ENCODE data around the gene NAGPA. TPM values are rescaled to one million over a fixed set of nuclear protein-coding genes. Genes with fewer than 3 reads are reported as not detected.

Gene NAGPA
- polyA plus RNA-seq, 1 of the 3 experiments (the other 2 are of a cell fraction) = 16.5 TPM

DNA sequence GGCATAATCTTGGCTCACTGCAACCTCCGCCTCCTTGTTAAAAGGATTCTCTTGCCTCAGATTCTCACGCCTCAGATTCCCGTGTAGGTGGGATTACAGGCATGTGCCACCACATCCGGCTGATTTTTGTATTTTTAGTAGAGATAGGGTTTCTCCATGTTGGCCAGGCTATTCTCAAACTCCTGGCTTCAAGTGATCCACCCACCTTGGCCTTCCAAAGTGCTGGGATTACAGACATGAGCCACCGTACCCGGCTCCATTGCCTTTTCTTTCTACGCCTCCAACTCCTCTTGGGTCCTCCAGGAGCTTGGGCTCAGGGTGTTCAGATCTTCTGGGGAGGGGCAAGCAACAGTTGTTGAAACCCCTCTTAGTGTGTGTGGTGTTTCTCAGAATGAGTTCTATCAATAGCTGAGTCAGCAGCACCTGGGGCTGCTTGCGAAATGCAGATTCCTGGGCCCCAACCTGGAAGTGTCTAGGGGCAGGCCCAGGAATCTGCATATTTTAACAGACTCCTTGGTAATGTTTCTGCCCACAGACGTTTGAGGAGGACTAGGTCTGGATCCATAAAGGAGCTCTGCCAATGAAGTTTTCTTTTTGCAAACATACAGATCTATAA, 44.2 kb downstream of the NAGPA start:
- Histone ChIP-seq H3K9me2 (no peaks in the 10 kb centered on the region), H3F3A (replicated peaks; ENCODE audit: insufficient read depth) (no peaks in the 10 kb centered on the region), H3K27ac (ENCODE audit: low read depth in 2 of 2, low read length in 1 of 2) (no peak overlapping the region), H3K4me1 (ENCODE audit: control insufficient read depth in 1 of 2, insufficient read depth in 2 of 2, low read depth in 1 of 2, low read length in 1 of 2) (peaks cover 0 to 5% of the 10 kb centered on the region in 2 experiments; a peak in 1 of 4 replicates), H3K36me3 (replicated peaks in 1 of 2; ENCODE audit: control insufficient read depth in 1 of 2, insufficient read depth in 2 of 2, low read length in 1 of 2) (no peaks in the 10 kb centered on the region), H3K4me2 (no peak overlapping the region), H2AFZ (ENCODE audit: low read depth) (no peak overlapping the region), H4K20me1 (ENCODE audit: insufficient read depth) (no peaks in the 10 kb centered on the region), H3K4me3 (ENCODE audit: low read depth in 2 of 2, low read length in 1 of 2) (no peak overlapping the region), H3K79me2 (ENCODE audit: insufficient read depth) (no peaks in the 10 kb centered on the region), H3K9me3 (no peaks in the 10 kb centered on the region), H3K9ac (no peak overlapping the region), H3K27me3 (ENCODE audit: insufficient read depth) (peaks cover 22% of the 10 kb centered on the region)
- CTCF ChIA-PET = no interaction called here
- TF ChIP-seq EZH2phosphoT487 (IDR thresholded peaks at IDR 0.05; ENCODE audit: borderline replicate concordance, low read depth) (no peak), CHD2 (IDR thresholded peaks at IDR 0.05; ENCODE audit: low read length, partially characterized antibody) (no peak), SMC3 (IDR thresholded peaks at IDR 0.05; ENCODE audit: low read depth, low read length) (no peak), IRF3 (IDR thresholded peaks at IDR 0.05; ENCODE audit: low read depth, low read length) (no peak), RAD21 (IDR thresholded peaks at IDR 0.05; ENCODE audit: low read length) (no peak), YY1 (IDR thresholded peaks at IDR 0.05; ENCODE audit: low read depth) (no peak), ZBTB33 (IDR thresholded peaks at IDR 0.05; ENCODE audit: borderline replicate concordance, low read depth) (no peak), GATA2 (CRISPR knock-in tag; IDR thresholded peaks at IDR 0.05) (no peak), TAF1 (IDR thresholded peaks at IDR 0.05; ENCODE audit: borderline replicate concordance, low read depth, low read length) (no peak), MAX (IDR thresholded peaks at IDR 0.05; ENCODE audit: low read depth) (no peak)
- POLR2A ChIA-PET = interaction anchor here (0.6 kb wide), 1 partner anchor 304 kb away, joined by 3 read pairs; no protein-coding TSS in a partner anchor
- no peak for DNase-seq
- WGBS (ENCODE audit: low lambda C conversion rate) = 69% methylated on average over 9 of the region's 9 CpGs

GRCh38 chr16:4988647-4989046, 45.1 kb downstream of the NAGPA start:
- Histone ChIP-seq H3K4me3 (ENCODE audit: low read depth in 2 of 2, low read length in 1 of 2) (no peak overlapping the region), H3K9me3 (no peaks in the 10 kb centered on the region), H3K9ac (no peak overlapping the region), H3K27me3 (ENCODE audit: insufficient read depth) (peaks cover 22% of the 10 kb centered on the region), H2AFZ (ENCODE audit: low read depth) (no peak overlapping the region), H3K36me3 (replicated peaks in 1 of 2; ENCODE audit: control insufficient read depth in 1 of 2, insufficient read depth in 2 of 2, low read length in 1 of 2) (no peaks in the 10 kb centered on the region), H3K4me1 (ENCODE audit: control insufficient read depth in 1 of 2, insufficient read depth in 2 of 2, low read depth in 1 of 2, low read length in 1 of 2) (peaks cover 0 to 5% of the 10 kb centered on the region in 2 experiments; a peak in 1 of 4 replicates), H3K27ac (ENCODE audit: low read depth in 2 of 2, low read length in 1 of 2) (no peak overlapping the region), H3K4me2 (no peak overlapping the region), H4K20me1 (ENCODE audit: insufficient read depth) (no peaks in the 10 kb centered on the region), H3K9me2 (no peaks in the 10 kb centered on the region), H3F3A (replicated peaks; ENCODE audit: insufficient read depth) (no peaks in the 10 kb centered on the region), H3K79me2 (ENCODE audit: insufficient read depth) (no peaks in the 10 kb centered on the region)
- ChIA-PET CTCF (no interaction called here), POLR2A (no interaction called here)
- TF ChIP-seq MAX (IDR thresholded peaks at IDR 0.05; ENCODE audit: low read depth) = no peak
- TF ChIP-seq TAF1 (IDR thresholded peaks at IDR 0.05; ENCODE audit: borderline replicate concordance, low read depth, low read length) = no peak
- TF ChIP-seq SIN3A (IDR thresholded peaks at IDR 0.05; ENCODE audit: borderline replicate concordance, low read depth, low read length) = no peak
- TF ChIP-seq CHD2 (IDR thresholded peaks at IDR 0.05; ENCODE audit: low read length, partially characterized antibody) = no peak
- TF ChIP-seq RCOR1 (IDR thresholded peaks at IDR 0.05; ENCODE audit: low read length) = no peak
- TF ChIP-seq RXRA (IDR thresholded peaks at IDR 0.05; ENCODE audit: borderline replicate concordance, low read depth) = no peak
- WGBS (ENCODE audit: low lambda C conversion rate) = 40% methylated on average over 5 of the region's 5 CpGs
- DNase-seq = no peak

All from SK-N-SH (cell line).